Heart right ventricle (tissue), 16 donors: ENCODE data around the gene RMND5B. TPM values are rescaled to one million over a fixed set of nuclear protein-coding genes. Genes with fewer than 3 reads are reported as not detected.

Experiments
- ATAC-seq, 8 donors: fragments of 200-7000 bp; cut with Tn5 transposase; one replicate each; pipeline ENCODE4 v1.9.1; 2020; ENCODE audit warnings: mild to moderate bottlenecking in 8 of 8, moderate library complexity in 8 of 8, moderate number of reproducible peaks in 1 of 8
- DNase-seq, 2 donors: peaks; one replicate each; pipeline ENCODE4 v3.0.0-alpha.2; 2020
- H3K27ac ChIP-seq, 10 donors: fragments of 200-600 bp; sonication (generic) in 2 of 10; one replicate each; pipeline versions ENCODE4 v1.5.0 to v1.8.0; 2020 to 2022; ENCODE audit warnings: mild to moderate bottlenecking in 3 of 10
- H3K27me3 ChIP-seq, 7 donors: fragments of 200-600 bp; one replicate each; pipeline ENCODE4 v1.8.0; 2021 to 2022; ENCODE audit warnings: mild to moderate bottlenecking in 2 of 7
- H3K36me3 ChIP-seq, 9 donors: fragments of 200-600 bp; sonication (generic) in 1 of 9; one replicate each; pipeline versions ENCODE4 v1.5.0 to v1.8.0; 2020 to 2022; ENCODE audit warnings: mild to moderate bottlenecking in 2 of 9
- H3K4me1 ChIP-seq, 9 donors: fragments of 200-600 bp; sonication (generic) in 1 of 9; one replicate each; pipeline versions ENCODE4 v1.5.0 to v1.8.0; 2020 to 2022; ENCODE audit warnings: mild to moderate bottlenecking in 4 of 9
- H3K4me3 ChIP-seq, 10 donors: fragments of 200-600 bp; sonication (generic) in 2 of 10; one replicate each; pipeline versions ENCODE4 v1.5.0 to v1.8.0; 2020 to 2022; ENCODE audit warnings: mild to moderate bottlenecking in 7 of 10, moderate library complexity in 2 of 10
- H3K9me3 ChIP-seq, 11 donors: fragments of 200-600 bp in 10 of 11; sonication (generic) in 2 of 11; one replicate each; pipeline versions ENCODE4 v1.5.0 to v1.8.0; 2013 to 2022; ENCODE audit warnings: mild to moderate bottlenecking in 2 of 11, control low read depth in 1 of 11, moderate library complexity in 1 of 11
- WGBS, 2 donors: extraction: QIAGEN DNeasy Blood & Tissue Kit; methylation state at CpG; one replicate each; pipeline ENCODE4 v1.1.7; 2013; ENCODE audit warnings: inconsistent platforms in 1 of 2; 5-methylcytosine and 5-hydroxymethylcytosine counted together
- intact Hi-C, 10 donors: fragments of 100-400 bp; cut with DNase I; formaldehyde crosslinking; loops; one replicate each; pipeline versions ENCODE4 v1.11.1 to v1.14.2; 2022
- polyA plus RNA-seq, 2 donors: library from polyadenylated mRNA; stranded (reverse); fragments of 200-250 nt; gene quantifications; one replicate each; pipeline ENCODE4 v1.2.3, GENCODE V29; 2013
- total RNA-seq, 10 donors: library from RNA; stranded (reverse); fragmentation: NEBNext Ultra II Directional in 3 of 10; extraction: Animal tissue kit (Norgen Biotek cat#: 25700) in 3 of 10; gene quantifications; one replicate each; pipeline versions ENCODE4 v1.2.1 to v1.2.4, GENCODE V29; 2021 to 2023
- TF ChIP-seq, protein P1 (sequence below), 9 donors: fragments of 200-600 bp; sonication (generic) in 2 of 9; IDR thresholded peaks; one replicate each; pipeline versions ENCODE4 v1.5.0 to v1.8.0; 2021 to 2022; ENCODE audit warnings: antibody characterized with exemption in 9 of 9, mild to moderate bottlenecking in 5 of 9, moderate library complexity in 1 of 9
- donor health status: Arrhythmogenic right ventricular cardiomyopathy.
- donor health status: ischemic (EF 13 %, LVEDD 7.1; RV severe dilation, severe dysfunction).
- donor health status: healthy with polysubstance abuse.
- donor health status: DM: no; HTN: yes; CAD: no.
- donor health status: DM: no; HTN: no; CAD: no.
- donor health status: ischemic (EF 25% LVEDD 6.9; RV normal size, moderate dysfunction).
- donor health status: ischemic (EF 25% LVEDD 5.7; RV mildly dilated, moderate dysfunction).
- donor health status: healthy.
- donor health status: DM: yes; HTN: yes; CAD: no.
- donor health status: Ischemic cardiomyopathy.
- donor health status: ischemic (EF 35%, LVEDD 5.7; RV mildly dilated, moderate dysfunction).
- donor health status: nonischemic (EF 11% LVEDD 7.7; RV severe dilation, severe dysfunction).
- donor health status: DM: yes; HTN: yes; CAD: no.
- donor health status: PGD.
- donor health status: ischemic (EF 29% LVEDD 5.4; RV normal size, mild dysfunction).
- donor health status: nonischemic (EF 23%, LVEDD 6.1; RV moderate dilation, normal function).

RMND5B gene
- total and polyA plus RNA-seq, 12 donors: 29.1 to 38.5 (median 32.8) TPM

DNA sequence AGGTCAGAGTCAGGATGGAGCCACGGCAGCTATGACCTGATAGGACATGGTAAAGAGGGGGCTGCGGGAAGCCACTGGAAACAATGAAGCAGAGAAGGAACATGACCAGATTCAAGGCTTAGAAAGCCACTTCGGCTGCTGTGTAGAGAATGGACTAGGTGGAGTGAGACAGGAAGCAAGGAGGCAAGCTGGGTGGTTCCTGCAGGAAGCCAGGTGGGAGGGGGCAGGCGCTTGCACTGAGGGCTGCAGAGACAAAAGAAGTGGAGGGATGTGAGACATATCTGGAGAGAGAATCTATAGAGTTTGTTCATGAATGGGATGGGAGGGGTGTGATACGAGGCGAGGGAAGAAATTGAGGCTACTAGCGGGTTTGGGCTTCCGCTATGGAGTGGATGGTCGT lies 36.5 kb upstream of the RMND5B start:
- ATAC-seq: no peak

DNA sequence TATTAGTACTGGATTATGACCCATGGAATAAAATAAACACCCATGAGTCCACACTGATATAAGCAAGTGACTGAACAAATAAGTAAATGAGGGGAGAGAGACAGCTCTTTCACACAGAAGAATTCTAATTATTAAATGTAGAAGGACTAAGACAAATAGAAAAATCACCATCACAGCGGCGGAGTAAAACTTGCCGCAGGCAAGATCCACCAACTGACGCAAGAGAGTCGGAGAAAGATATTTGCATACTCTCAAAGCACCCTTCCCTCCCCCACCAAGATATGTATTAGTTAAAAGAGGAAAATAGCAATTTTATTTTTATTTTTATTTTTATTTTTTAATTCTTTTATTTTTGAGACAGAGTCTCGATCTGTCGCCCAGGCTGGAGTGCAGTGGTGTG lies 32.1 kb upstream of the RMND5B start:
- ATAC-seq: no peak
- Histone ChIP-seq H3K27ac (no peak overlapping the region), H3K4me1 (no peaks in the 10 kb centered on the region), H3K9me3 (no peaks in the 10 kb centered on the region), H3K4me3 (no peak overlapping the region), H3K36me3 (no peaks in the 10 kb centered on the region), H3K27me3 (peaks cover 0 to 4% (median 0%) of the 10 kb centered on the region in 7 donors)
- DNase-seq: no peak
- WGBS, 2 donors: 92 to 95% methylated on average over 7 of the region's 7 CpGs
- intact Hi-C loops: no loop called here
- TF ChIP-seq, protein P1, sequence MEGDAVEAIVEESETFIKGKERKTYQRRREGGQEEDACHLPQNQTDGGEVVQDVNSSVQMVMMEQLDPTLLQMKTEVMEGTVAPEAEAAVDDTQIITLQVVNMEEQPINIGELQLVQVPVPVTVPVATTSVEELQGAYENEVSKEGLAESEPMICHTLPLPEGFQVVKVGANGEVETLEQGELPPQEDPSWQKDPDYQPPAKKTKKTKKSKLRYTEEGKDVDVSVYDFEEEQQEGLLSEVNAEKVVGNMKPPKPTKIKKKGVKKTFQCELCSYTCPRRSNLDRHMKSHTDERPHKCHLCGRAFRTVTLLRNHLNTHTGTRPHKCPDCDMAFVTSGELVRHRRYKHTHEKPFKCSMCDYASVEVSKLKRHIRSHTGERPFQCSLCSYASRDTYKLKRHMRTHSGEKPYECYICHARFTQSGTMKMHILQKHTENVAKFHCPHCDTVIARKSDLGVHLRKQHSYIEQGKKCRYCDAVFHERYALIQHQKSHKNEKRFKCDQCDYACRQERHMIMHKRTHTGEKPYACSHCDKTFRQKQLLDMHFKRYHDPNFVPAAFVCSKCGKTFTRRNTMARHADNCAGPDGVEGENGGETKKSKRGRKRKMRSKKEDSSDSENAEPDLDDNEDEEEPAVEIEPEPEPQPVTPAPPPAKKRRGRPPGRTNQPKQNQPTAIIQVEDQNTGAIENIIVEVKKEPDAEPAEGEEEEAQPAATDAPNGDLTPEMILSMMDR (IDR thresholded peaks at IDR 0.05): no peak

More for the DNA sequence above, 36.5 kb upstream of the RMND5B start:
- DNase-seq: no peak
- H3K27me3 ChIP-seq: peaks cover 0 to 9% (median 0%) of the 10 kb centered on the region in 7 donors
- H3K4me3 ChIP-seq: no peak overlapping the region
- TF ChIP-seq, protein P1 (IDR thresholded peaks at IDR 0.05): no peak
- no peaks in the 10 kb centered on the region for H3K4me1 ChIP-seq
- H3K9me3 ChIP-seq: peaks cover 0 to 16% (median 3%) of the 10 kb centered on the region in 11 donors
- WGBS, 2 donors: 78 to 80% methylated on average over 9 of the region's 9 CpGs
- no peak overlapping the region for H3K27ac ChIP-seq
- no peaks in the 10 kb centered on the region for H3K36me3 ChIP-seq
- intact Hi-C loops: no loop called here

DNA sequence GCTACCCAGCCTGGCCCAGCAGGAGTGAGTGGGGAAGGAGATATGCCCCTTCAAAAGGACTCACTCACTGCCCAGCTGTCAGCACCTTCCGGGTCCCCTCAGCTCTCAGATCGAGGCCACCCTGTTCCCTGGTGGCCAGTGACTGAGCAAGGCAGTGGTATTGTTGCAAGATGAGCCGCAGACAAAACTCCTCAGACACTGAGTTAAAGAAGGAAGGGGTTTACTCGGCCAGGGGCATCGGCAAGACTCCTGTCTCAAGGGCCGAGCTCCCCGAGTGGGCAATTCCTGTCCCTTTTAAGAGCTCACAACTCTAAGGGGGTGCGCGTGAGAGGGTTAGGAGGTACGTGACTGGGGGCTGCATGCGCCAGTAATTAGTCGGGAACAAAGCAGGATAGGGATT lies 27.2 kb upstream of the RMND5B start:
- TF ChIP-seq, protein P1 (IDR thresholded peaks at IDR 0.05): no peak
- intact Hi-C loops: no loop called here
- Histone ChIP-seq H3K4me3 (no peak overlapping the region), H3K4me1 (peaks cover 0 to under 1% (median 0%) of the 10 kb centered on the region in 9 donors), H3K9me3 (no peaks in the 10 kb centered on the region), H3K27me3 (no peaks in the 10 kb centered on the region), H3K27ac (no peak overlapping the region), H3K36me3 (no peaks in the 10 kb centered on the region)
- whole genome bisulfite sequencing, 2 donors: 85 to 90% methylated on average over 12 of the region's 12 CpGs
- DNase-seq (no peak), ATAC-seq (no peak)

DNA sequence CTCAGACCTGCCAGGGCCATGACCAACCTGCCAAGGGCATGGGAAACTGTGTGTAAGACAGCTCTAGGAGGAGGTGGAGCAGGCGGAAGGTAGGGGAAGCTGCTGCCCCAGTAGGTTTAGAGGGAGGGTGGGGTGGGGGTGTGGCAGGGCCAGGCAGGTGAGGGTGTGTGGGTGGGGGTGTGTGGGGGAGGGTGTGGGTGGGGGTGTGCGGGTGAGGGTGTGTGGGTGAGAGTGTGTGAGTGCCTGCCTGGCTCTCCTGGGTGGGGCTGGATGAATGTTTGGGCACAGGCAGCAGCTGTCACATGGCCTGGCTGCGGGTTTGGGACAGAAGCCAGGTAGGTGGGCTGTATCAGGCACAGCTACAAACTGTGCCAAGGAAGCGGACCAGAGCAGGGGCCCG lies 26.3 kb upstream of the RMND5B start:
- H3K36me3 ChIP-seq: no peaks in the 10 kb centered on the region
- intact Hi-C loops: no loop called here
- H3K9me3 ChIP-seq: no peaks in the 10 kb centered on the region
- no peak for DNase-seq
- H3K27ac ChIP-seq: no peak overlapping the region
- no peaks in the 10 kb centered on the region for H3K27me3 ChIP-seq
- TF ChIP-seq, protein P1 (IDR thresholded peaks at IDR 0.05): no peak
- H3K4me3 ChIP-seq: no peak overlapping the region
- H3K4me1 ChIP-seq: peaks cover 0 to 7% (median 0%) of the 10 kb centered on the region in 9 donors
- no peak for ATAC-seq
- 32 to 55% methylated on average over 5 of the region's 5 CpGs for WGBS, 2 donors
